HuH-7 (cell line): ENCODE data around the gene SPAG9.

ENCODE experiments used
- DNase-seq: peaks from one replicate; pipeline ENCODE4 v3.0.0; 2011; ENCODE audit warnings: low spot score

Gene SPAG9

GRCh38 chr17:51120739-51121619, at the start of gene SPAG9:
TSS of gene SPAG9 (minus strand) at chr17:51120868. CDS start at chr17:51120656, 212 bp downstream.
- DNase-seq, result peak; percentile 90

GRCh38 chr17:51169340-51169739, 48.7 kb upstream of the SPAG9 start:
- DNase-seq, result no peak

- DNase-seq, result peak; percentile 99
Measured at GRCh38 chr17:51166987-51167931, 46.6 kb upstream of the SPAG9 start.

- DNase-seq, result peak; percentile 98
Measured at GRCh38 chr17:51166198-51166986, 45.7 kb upstream of the SPAG9 start, which contains the start of gene NME2. TSS of gene NME2 (plus strand) at chr17:51166411. CDS start at chr17:51166831, 420 bp downstream.

GRCh38 chr17:51165680-51166197, 45.1 kb upstream of the SPAG9 start:
- DNase-seq, result no peak

- DNase-seq, result no peak
Measured at GRCh38 chr17:51164911-51165679, 44.4 kb upstream of the SPAG9 start.

GRCh38 chr17:51161541-51161940, 40.9 kb upstream of the SPAG9 start:
- no peak for DNase-seq

- no peak for DNase-seq
Measured at GRCh38 chr17:51159604-51160003, 38.9 kb upstream of the SPAG9 start.

GRCh38 chr17:51155416-51155815, 34.7 kb upstream of the SPAG9 start:
- no peak for DNase-seq

- no peak for DNase-seq
Measured at GRCh38 chr17:51154176-51154575, 33.5 kb upstream of the SPAG9 start.

- peak; percentile 97 for DNase-seq
Measured at GRCh38 chr17:51153210-51154072, 32.8 kb upstream of the SPAG9 start, which contains the start of gene NME1. TSS of gene NME1 (plus strand) at chr17:51153559. CDS start at chr17:51155655, 2,096 bp downstream.

- DNase-seq, result peak; percentile 58
Measured at GRCh38 chr17:51152766-51153209, 32.1 kb upstream of the SPAG9 start.

- no peak for DNase-seq
Measured at GRCh38 chr17:51150932-51151331, 30.3 kb upstream of the SPAG9 start.

GRCh38 chr17:51149163-51149562, 28.5 kb upstream of the SPAG9 start:
- DNase-seq, result no peak

- no peak for DNase-seq
Measured at GRCh38 chr17:51147650-51148049, 27.0 kb upstream of the SPAG9 start.

- no peak for DNase-seq
Measured at GRCh38 chr17:51144266-51145022, 23.8 kb upstream of the SPAG9 start.

- DNase-seq, result no peak
Measured at GRCh38 chr17:51142597-51142996, 21.9 kb upstream of the SPAG9 start.

GRCh38 chr17:51135956-51136355, 15.3 kb upstream of the SPAG9 start:
- no peak for DNase-seq

GRCh38 chr17:51133365-51133764, 12.7 kb upstream of the SPAG9 start:
- no peak for DNase-seq
